Ecto neural progenitor cell (in vitro differentiated cells): ENCODE results near the gene LRRC1.

ENCODE experiments used
- DNase-seq: peaks from one replicate; pipeline ENCODE4 v3.0.0-alpha.2; 2018; ENCODE audit warnings: low spot score

LRRC1 gene

DNA sequence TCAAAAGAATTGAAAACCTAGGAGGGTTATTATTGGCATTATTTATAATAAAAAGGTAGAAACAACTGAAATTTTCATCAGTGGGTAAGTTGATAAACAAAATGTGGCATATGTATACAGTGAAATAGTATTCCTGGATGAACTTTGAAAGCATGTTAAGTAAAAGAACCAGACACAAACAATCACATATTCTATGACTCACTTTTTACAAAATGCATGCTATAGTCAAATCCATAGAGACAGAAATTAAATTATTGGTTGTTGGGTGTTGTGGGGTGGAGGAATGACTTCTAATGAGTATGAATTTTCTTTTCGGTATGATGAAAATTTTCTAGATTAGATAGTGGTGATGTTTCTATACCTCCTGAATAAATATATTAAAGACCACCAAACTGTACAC is 94.6 kb downstream of the LRRC1 start:
- no peak for DNase-seq

DNA sequence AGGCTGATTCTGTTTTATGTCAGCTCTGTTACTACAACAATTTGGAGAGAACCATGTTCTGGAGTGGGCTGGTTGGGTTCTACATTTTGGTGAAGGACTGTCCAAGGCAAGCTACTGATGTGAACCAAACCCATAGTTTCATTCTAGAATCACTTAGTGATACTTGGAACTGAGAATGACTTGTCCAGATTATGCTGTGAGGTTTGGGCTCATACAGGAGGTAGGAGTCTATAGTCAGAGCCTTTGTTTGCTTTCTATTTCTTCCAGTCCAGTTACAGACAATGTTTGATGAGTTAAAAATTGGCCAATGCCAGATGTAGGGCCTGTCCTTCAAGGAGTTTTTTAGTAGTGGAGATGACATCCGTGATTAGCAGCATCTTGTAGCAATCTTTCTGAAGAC is 97.9 kb downstream of the LRRC1 start:
- no peak for DNase-seq

DNA sequence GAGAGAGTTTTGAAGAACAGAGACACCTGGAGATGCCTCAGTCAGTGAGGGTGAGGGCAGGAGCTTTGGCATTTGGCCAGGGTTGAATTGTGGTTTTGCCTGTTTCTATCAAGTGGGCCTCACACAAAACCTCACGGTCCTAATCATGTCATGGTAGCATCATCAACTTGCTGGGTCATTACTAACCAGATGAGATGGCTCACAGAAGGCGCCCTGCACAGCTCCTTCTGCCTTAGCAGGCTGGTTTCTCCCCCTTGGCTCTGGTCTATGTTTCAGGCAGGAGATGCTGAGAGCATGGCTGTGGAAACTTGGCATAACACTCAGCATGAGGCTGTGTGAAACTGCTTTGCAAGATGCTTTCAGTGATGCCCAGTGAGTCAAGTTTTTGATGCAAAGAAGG is 99.3 kb downstream of the LRRC1 start:
- DNase-seq = no peak

DNA sequence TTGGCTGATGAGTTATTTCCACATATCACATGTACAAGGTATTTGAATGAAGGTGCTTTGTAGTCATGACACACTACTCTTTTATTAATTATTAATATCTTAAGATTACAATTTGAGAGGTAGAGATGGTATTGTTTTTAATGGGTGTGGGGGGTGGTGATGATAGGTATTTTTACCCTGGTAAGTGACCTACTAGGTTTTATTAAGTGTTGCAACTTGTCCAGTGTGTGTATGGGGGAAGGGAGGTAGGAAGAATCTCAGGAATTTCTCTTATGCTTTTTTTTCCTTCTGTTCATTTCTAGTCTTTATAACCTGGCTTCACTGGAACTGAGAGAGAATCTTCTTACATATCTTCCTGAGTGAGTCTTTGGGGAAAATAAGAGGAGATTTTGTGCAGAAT is 101.4 kb downstream of the LRRC1 start:
- no peak for DNase-seq

DNA sequence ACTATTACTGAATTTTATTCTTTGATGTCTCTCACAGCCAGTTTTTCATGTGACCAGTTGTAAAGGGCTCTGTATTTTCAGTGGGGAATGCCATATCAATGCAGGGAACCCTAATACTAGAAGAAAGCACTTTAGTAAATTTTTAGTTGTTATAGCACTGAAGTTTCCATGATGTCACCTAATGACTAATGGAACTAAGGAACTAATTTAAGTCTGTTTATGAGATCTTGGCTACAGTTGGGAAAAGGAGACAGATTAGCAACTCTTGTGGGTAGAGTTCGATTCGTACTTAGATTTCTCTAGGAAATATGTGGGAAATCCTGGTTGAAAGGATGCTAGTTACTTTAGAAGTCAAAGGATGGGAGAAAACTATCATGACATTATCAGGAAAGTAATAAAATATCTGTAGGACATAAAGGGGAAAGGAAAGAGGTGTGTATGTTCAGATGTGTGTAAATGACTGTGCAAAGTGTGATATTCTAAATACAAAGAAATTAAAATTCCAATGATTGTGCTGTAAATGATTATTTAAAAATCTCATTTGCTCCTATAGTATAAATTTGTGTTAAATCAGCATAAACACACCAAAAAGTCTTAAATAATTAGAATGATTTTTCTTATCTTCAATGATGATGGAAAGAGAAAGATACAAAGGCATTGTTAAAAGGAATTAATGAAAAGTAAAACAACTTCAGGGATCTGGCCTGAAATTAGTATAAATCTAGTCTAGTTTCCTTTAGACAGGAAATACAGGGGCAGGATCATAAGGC is 103.4 kb downstream of the LRRC1 start:
- no peak for DNase-seq

DNA sequence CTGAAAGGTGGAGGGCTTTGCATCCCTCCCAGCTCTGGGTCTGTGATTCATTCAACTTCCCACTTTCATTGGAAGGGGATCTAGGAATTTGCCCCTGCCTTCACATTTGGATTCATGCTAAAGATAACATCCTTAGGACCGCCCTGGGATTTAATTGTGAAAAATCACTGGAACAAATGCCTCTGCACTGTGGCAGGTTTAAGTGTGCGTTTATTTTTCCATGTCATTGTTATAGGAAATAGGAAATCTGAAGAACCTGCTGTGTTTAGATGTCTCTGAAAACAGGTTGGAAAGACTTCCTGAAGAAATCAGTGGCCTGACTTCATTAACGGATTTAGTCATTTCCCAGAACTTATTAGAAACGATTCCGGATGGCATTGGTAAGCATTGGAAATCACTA is 104.7 kb downstream of the LRRC1 start:
- DNase-seq = no peak

DNA sequence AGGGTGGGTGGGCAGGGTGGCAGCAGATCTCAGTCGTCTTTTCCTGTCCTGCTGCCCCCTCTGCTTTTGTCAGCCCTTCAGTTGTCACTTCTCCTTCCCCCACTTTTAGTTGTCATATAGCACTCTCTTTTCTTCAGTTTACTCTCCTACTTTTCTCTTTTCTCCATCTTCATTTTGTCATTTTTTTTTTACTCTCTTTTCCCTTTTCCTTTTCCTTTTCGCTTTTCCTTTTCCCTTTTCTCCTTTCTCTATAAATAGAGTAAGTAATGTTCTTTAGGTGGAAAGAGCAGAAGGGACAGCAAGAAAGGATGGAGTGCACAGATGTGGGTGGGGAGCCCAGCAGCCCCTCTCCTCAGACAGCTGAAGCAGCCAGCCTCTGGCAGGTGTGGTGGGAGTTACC is 108.6 kb downstream of the LRRC1 start:
- DNase-seq = no peak

DNA sequence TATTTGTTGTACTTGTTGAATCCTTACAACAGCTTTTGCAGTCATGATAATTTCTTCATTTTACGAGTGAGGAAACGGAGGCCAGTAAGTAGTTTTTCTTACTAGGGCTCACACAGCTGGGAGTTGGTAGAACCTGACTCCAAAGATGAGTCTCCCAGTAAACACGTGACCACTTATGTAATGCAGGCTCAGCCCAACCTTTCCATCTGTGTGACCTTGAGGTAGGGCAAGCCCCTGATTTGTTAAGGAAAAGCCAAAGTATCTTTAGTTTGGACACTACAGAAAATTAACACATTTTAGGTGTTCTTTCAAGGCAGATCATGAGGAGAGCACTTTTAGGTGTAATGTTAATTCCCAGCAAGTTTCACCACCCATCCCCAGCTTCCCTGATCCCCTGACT is 111.3 kb downstream of the LRRC1 start:
- no peak for DNase-seq

DNA sequence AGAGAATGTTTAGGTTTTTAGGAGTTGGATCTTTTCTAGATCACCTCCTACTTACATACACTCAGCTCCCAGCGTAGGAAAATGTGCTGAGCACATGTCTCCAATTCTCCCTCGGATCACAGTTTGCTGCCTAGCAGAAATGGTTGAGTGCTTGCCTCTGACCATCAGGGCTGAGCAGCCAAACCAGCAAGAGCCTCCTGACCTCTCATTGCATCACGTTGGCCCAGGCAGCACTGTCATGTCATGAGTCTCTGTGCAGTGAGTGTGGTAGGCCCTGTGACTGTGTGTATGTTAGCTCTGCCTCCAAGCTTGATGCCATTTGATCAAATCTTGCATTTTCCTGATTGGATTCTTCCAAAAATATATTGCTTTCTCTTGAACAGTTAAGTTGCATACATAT is 112.0 kb downstream of the LRRC1 start:
- DNase-seq = no peak

DNA sequence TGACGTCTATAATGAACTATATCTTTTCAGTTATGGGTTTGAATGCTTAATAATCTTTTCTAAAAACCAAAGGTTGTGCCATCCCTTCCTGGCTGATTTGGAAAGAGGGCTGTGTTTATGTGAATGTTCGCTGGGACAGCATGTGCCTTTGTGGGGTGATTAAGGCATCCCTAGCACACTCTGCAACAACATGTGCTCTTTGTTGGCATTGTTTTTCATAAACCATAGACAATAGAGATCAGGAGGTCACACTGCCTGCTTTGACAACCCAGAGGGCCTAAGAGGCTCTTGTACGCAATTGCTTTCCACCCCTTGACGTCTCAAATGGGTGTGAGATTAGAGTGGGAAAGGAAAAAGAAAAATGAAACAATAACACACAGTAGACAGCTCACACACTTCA is 116.0 kb downstream of the LRRC1 start:
- DNase-seq = no peak

DNA sequence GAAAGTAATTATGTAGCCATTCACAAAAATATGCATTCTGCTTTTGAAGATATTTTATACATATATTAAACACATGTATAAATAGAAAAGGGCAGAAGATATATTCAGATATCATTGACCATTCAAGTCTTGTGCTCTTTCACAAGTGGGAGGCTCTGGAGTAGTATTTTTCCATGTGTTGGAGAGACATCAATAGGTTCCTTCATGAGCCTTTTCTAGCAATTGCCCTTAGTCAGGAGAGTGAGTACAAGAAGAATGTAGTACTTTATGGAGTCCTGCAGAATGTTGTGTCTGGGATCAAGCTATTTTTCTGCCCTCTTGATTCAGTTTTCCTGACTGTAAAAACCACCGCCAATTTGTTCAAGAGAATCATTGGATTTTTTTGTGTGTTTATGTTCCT is 117.9 kb downstream of the LRRC1 start:
- no peak for DNase-seq

DNA sequence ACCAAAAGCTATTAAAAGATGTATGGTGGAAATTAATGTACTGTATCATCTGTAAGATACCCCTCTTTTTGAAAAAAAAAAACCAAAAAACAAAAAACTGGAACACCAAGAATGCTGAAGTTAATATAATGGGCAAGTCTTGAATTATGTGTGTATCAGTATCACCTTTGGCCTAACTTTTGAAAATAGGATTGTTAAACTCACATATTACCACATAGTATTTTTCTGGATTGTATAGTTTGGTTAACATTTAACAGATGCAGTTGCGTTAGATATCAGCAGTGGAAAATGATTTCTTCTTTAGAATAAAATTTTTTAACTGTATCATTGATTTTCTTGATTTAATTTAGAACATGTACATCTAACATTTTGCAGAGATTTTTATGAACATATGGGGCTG is 118.5 kb downstream of the LRRC1 start:
- no peak for DNase-seq

DNA sequence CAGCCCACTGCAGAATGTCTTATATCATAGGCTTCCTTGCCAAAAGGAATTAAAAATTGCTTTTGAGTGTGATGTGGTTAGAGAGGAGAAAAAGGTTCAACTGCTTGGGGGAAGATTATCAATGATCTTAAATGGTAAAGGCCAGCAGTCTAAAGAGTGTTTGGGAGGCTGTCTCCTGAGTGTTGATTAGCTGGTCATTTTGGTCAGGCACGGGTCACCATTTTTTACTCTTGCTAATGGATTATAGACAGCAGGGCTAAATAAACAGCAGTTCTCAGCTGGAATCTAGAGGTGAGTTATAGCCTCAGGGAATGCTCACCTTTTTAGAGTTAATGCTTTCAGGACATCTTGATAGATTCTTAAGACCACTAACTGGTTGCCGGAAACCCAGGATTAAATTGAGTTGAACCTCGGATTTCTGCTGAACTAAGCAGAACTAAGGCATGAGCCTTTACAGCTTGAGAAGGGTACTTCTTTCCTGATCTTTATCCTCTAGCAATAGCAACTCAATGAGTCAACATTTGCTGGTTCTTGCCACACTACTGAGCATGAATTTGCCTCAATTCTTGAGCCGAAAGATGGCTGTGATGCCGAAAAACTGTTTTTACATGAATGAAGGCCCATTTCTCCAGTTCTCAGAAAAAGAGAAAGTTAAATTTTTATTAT is 120.4 kb downstream of the LRRC1 start:
- no peak for DNase-seq

DNA sequence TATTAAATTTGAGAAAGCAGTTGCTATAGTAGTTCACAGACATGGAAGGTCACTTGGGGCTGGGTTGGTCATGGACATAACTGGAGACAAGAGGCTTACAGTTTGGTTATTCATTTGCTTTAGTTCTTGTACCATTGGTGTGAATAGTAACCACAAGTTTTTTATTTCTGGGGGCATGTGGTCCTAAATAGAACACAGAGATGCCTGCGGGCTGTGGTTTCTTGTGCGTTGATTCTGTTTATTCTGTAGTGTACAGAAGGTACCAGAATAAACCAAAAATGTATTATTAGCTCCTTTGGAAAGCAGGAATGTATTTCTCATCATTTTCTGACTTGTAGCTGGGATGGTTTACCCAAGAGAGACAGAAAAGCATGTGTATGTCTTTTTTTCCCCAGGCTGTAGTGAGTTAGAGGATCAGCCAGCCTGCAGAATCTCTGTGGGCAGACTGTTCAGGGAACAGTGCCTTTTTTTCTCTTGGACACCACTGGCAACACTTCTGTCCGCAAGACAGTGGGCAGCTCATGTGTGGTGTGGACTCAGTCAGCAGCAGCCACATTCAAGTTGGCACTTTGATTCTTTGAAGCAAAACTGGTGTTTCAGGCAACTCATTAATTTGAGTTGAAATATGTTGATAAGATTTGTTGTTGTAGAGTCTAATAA is 122.1 kb downstream of the LRRC1 start:
- no peak for DNase-seq

DNA sequence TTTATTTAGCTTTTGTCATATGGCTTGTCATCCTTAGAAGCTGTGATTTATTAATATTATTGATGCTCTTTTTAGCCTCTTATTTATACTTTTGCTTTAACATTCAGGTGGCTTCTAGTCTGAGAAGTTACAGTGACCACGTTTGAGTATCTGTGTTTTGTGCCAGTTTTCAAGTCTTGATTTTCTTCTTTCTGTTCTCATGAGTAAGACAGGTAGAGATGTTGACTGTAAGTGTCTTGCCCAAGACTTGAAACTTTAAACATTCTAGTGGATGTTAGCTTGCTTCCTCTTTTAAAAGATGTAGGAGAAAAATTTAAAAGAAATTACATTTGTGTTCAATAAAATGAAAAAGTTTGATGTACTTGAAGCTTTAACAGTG is 122.6 kb downstream of the LRRC1 start:
- no peak for DNase-seq

DNA sequence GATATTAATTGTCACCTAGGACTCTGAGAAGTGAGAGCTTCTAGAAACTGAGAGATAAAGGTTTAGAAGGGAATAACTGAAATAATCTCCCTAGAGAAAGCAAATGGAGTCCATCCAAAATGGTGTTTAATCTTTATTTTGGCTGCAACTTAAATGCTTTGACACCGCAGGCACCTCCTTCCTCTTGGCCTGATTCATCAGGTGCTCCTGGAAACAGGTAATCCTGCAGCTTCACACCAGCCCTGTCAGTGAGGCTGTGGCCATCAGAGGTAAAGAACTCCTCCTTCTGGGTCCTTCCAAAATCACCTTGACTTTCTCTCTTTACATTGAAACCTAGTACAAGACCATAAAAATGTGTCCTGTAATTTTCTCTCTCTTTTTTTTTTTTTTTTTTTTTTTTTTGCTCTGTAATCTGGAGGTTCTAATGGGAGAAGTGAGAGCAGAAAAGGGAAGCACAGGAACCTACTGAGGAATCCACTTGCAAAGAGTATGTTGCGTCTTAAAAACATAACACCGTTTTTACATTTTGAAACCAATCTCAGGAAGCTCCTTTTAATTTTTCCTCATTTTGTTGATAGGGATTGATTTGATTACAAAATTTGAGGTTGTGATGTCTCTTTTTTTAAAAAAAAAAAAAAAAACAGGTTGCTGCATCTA is 124.2 kb downstream of the LRRC1 start:
- no peak for DNase-seq

DNA sequence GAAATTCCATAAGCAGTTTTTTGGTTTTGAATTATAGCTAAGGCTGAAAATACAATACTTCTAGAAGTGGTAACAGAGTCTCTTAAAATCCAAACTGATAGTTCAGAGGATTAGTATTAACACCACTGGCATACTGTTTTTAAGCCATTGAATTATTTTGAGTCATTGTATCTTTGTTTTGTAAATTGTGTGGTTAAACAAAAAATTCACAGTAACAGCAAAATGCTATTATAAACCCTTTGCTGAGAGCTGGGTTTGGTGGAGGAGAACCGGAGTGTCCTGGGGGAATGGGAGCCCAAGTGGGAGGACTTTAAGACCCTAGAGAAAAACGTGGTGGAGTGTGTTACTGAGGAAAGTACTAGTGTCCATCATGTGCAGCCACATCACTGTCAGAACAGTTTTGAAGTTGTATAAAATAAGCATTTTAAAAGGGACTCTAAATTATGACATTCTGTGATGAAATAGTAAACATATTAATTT is 125.1 kb downstream of the LRRC1 start:
- no peak for DNase-seq

DNA sequence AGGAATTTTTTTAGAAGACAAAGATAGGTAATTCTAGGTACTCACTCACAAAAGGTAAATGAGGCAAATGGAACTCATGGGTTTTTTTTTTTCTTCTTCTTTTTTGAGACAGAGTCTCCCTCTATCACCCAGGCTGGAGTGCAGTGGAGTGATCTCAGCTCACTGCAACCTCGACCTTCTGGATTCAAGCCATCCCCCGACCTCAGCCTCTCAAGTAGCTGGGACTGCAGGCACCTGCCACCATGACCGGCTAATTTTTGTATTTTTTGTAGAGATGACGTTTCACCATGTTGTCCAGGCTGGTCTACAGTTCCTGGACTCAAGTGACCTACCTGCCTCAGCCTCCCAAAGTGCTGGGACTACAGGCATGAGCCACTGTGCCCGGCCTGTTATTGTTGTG is 126.1 kb downstream of the LRRC1 start:
- DNase-seq = no peak

DNA sequence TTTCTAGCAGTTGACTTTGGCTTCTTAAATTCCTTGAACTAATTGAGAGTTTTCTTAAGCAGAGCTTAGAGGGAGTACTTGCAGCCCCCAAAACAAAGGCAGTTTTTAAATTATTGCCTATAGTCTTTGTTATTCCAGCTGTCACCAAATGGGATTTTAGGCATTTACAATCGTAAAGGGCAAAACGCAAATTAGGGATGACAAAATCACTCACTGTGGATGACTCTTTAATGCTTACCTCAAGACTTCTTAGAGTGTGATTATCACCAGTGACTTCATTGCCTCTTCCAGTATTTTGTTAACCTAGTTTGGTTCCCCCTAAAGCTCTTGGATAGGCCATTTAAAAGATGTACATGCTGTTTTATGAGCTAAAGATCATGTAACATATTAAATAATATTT is 126.8 kb downstream of the LRRC1 start:
- DNase-seq = no peak

DNA sequence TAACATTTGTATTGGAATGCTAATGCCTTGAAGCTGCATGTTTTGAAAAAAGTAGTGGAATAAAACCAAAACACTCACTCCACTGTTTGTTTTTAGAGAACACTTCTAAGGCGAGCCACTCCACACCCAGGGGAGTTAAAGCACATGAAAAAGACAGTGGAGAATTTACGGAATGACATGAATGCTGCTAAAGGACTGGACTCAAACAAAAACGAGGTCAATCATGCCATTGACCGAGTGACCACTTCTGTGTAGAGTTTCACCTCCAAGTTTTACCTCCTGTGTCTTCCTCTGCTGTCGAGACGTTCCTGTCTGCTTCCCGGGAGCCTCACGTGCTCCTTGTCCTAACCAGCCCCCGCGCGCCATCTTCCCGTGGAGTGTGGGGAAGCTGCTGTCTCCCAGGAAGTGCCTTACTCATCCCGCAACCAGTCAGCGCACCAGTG is 127.8 kb downstream of the LRRC1 start:
- no peak for DNase-seq

DNA sequence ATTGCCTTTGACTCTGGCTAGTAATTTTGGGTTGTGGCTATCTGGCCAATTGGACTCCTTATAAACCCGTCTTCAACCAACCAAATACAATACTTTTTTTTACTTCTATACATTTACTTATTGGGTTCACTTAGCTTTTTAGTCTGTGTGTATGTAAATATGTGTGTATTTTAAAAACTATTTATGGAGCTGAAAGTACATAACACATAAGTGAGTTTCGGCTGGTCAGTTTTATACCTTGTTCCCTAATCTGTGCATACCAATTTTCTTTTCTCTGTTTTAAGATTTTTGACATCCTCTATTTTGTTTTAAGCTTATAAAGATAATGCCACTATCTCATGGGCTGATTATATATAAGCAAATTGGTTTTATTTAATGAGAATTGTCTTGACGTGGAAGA is 129.5 kb downstream of the LRRC1 start:
- DNase-seq = no peak

DNA sequence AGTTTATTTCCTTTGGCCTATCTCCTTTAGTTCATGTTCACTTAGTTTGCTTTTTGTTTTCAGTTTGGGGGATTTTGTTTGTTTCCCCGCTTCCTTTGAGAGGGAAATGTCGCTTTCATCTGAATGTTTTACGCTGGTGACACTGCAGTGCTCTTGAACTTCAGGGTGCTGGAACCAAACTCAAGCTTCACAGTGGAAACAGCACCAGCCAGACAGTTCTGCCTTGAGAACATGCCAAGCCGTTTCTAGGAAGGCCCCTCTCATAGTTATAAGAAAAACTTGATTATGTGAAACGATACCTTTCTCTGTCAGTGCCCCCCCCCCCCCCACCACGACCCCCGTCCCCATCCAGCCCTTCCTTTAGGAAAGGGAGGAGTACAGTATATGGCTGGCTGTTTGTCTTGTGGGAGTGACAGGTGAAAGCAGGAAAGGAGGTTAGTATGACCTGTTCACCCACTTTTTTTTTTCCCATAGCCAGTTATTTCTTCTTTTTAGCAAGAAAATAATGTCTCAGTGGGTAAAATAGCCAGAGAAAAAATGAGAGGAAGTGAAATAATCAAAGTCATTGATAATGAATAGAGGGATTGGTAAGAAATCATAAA is 130.1 kb downstream of the LRRC1 start:
- no peak for DNase-seq
